GM12874 (cell line): Measurements from ENCODE around the gene C5orf46.

Source experiments
- TF ChIP-seq, protein P1 (sequence below): IDR thresholded peaks from 2 replicates; pipeline ENCODE4 v1.5.1; 2011; ENCODE audit warnings: low read depth, mild to moderate bottlenecking, control low read depth, low read length, moderate library complexity; ENCODE audit not compliant: insufficient read depth

Gene C5orf46

DNA sequence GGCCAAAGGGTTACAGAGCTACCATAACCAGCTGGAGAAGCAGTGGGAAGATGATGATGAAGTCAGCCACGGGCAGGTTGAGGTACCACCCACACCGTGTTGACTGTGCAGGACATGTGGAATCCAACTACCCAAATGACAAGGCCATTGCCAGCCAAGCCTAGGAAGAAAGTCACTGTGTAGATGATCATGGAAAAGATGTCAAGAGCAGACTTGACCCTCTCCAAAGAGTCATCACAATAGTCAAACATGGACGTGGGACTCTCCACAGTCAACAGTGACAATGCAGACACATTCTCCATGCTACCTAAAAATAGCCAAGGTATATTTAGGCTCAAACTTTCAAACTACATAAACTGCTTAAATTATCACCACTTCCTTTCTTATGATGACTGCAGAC, 54.0 kb downstream of the C5orf46 start:
- TF ChIP-seq, protein P1, sequence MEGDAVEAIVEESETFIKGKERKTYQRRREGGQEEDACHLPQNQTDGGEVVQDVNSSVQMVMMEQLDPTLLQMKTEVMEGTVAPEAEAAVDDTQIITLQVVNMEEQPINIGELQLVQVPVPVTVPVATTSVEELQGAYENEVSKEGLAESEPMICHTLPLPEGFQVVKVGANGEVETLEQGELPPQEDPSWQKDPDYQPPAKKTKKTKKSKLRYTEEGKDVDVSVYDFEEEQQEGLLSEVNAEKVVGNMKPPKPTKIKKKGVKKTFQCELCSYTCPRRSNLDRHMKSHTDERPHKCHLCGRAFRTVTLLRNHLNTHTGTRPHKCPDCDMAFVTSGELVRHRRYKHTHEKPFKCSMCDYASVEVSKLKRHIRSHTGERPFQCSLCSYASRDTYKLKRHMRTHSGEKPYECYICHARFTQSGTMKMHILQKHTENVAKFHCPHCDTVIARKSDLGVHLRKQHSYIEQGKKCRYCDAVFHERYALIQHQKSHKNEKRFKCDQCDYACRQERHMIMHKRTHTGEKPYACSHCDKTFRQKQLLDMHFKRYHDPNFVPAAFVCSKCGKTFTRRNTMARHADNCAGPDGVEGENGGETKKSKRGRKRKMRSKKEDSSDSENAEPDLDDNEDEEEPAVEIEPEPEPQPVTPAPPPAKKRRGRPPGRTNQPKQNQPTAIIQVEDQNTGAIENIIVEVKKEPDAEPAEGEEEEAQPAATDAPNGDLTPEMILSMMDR = no peak

DNA sequence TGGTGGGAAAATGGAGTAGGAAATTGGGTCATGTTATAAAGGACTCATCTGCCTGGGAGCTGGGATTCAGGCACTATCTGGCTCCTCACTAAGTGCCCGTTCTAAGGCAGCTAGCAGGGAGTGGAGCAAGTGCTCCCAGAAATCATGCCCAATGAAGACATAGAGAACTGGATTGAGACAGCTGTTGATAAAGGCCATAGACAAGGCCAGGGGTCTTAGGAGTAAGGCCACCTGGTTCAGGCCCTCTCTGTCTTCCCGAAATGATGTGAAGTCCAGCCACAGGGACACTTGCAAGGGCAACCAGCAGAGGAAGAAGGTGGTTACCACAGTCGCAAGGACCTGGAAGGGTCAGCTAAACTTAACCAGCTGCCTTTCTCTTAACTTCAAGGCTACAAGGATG, 54.8 kb downstream of the C5orf46 start:
- TF ChIP-seq, protein P1 = no peak

DNA sequence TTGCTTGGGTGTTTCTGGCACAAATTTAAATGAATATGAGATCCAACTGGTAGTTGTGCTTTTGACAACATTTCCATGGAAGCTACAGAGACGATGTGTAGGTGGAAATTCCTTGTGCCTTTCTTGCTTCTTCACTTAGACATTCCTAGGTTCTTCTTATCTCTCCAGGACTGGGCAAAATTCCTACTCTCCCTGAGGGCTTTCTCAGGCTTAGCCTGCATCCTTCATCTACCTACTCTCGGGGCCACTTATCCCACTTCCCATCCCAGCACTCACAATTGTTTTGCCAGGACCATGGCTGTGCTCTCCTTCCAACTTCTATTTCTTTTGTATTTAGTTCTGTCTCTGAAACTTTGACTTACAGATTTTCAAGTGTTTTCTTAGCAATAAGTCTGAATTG, 57.1 kb downstream of the C5orf46 start:
- TF ChIP-seq, protein P1 = no peak

DNA sequence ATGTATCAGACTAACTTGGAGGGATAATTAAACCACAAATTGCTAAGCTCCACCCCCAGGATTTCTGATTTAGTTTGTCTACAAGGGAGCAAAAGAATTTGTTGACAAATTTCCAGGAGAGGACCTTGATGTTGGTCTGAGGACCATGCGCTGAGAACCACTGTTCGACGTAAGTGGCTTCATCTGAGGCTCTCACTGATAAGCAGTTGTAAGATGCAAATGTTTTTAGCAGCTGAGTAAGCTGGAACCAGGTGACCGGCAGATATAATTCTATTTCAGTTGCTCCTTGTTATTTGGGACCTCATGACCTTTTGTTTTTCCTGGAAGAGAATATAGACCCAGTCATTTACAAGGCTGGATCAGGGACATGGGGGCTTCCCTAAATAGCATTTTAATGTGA, 60.7 kb downstream of the C5orf46 start:
- TF ChIP-seq, protein P1 = no peak

DNA sequence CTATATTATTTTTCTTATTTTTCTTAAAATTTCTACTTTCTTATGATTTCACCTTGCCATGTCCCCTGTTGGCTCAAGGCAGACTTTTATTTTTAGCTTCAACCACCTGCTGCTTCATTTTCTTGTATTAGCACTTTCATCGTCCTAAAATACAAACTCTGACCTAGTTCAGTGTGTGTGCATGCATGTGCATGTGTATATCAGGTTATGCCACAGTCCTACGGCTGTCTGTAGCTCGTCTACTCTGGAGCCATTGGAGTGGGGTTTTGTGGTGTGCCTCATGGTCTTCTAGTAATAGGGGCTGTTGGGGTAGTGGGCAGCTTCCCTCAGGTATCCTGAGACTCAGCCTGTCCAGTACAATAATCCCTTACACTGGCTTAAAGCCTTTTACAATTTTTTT, 61.5 kb downstream of the C5orf46 start:
- TF ChIP-seq, protein P1 = no peak

DNA sequence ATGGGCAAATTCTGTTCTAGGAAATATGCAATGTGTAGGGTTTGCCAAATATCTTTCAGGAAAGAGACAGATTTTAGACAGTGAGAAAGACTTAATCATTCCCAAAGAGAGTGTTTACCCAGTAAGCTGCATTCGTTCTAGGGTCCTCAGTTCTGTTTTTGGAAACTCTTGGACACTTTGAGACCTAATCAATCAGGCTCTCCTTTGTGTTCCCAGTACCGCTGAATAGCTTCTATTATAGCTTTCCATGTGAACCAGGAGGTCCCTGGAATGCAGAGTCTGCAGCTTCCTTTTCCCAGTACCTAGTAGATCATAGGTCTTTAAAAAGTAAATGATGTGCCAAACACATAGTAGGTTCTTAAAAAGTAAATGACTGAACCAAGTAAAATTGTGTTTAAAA, 63.5 kb downstream of the C5orf46 start:
- TF ChIP-seq, protein P1 = no peak
